A673 (cell line): ENCODE measurements around the gene SPDYC. TPM values are rescaled to one million over a fixed set of nuclear protein-coding genes. Genes with fewer than 3 reads are reported as not detected.

Source experiments
- BruUV-seq: library from RNA; stranded (reverse); fragments of 400-500 nt; replicated peaks from 2 replicates; lab custom pipeline; 2021; lab: Mats Ljungman, UMichigan
- CTCF ChIA-PET: fragments of 300-600 bp; sonication (Branson Sonifier 250); formaldehyde crosslinking; loops from one replicate; lab custom pipeline; 2022; ENCODE audit warnings: antibody characterized with exemption; lab: Charles Lee
- POLR2A ChIA-PET: fragments of 300-600 bp; sonication (Branson Sonifier 250); formaldehyde crosslinking; loops from one replicate; lab custom pipeline; 2022; ENCODE audit warnings: antibody characterized with exemption; ENCODE audit not compliant: low non-redundant PET; lab: Charles Lee
- DNase-seq: peaks from one replicate; pipeline ENCODE4 v3.0.0-alpha.2; 2015; ENCODE audit warnings: low spot score
- H3K27ac ChIP-seq: fragments of 200-600 bp; sonication (generic); 2 replicates; pipeline ENCODE4 v1.5.1; 2016; ENCODE audit warnings: mixed run types, low read depth, mild to moderate bottlenecking, mixed read lengths, antibody characterized with exemption, low read length; ENCODE audit not compliant: poor library complexity, severe bottlenecking
- H3K27me3 ChIP-seq: fragments of 200-600 bp; sonication (generic); replicated peaks from 2 replicates; pipeline ENCODE4 v1.6.1; 2017; ENCODE audit warnings: mixed run types, low read depth, mild to moderate bottlenecking, mixed read lengths, antibody characterized with exemption, low read length; ENCODE audit not compliant: insufficient read depth, poor library complexity
- H3K36me3 ChIP-seq: fragments of 200-600 bp; sonication (generic); 2 replicates; pipeline ENCODE4 v1.6.1; 2016; ENCODE audit warnings: mixed run types, mild to moderate bottlenecking, mixed read lengths, antibody characterized with exemption, low read length; ENCODE audit not compliant: insufficient read depth, poor library complexity, severe bottlenecking
- H3K4me1 ChIP-seq: fragments of 200-600 bp; sonication (generic); 2 replicates; pipeline ENCODE4 v1.6.1; 2017; ENCODE audit warnings: mixed run types, mild to moderate bottlenecking, mixed read lengths, antibody characterized with exemption, low read length; ENCODE audit not compliant: insufficient read depth, poor library complexity, severe bottlenecking
- H3K4me3 ChIP-seq: fragments of 200-600 bp; sonication (generic); 2 replicates; pipeline ENCODE4 v1.5.1; 2016; ENCODE audit warnings: low read depth, mixed run types, mild to moderate bottlenecking, mixed read lengths, low read length; ENCODE audit not compliant: poor library complexity, severe bottlenecking
- H3K9me3 ChIP-seq: fragments of 200-600 bp; sonication (generic); 2 replicates; pipeline ENCODE4 v1.6.1; 2016; ENCODE audit warnings: mixed run types, low read depth, mild to moderate bottlenecking, mixed read lengths, antibody characterized with exemption, low read length; ENCODE audit not compliant: poor library complexity, severe bottlenecking
- CTCF ChIP-seq: fragments of 300-800, 200-600 bp; sonication (generic); conservative IDR thresholded peaks from 2 replicates; pipeline ENCODE4 v1.5.1; 2017; ENCODE audit warnings: low read depth, mild to moderate bottlenecking, antibody characterized with exemption, low read length, moderate library complexity, mixed read lengths
- EZH2 ChIP-seq: fragments of 200-600 bp; sonication (generic); IDR thresholded peaks from 2 replicates; pipeline ENCODE4 v1.6.1; 2017; ENCODE audit warnings: borderline replicate concordance, low read depth, mild to moderate bottlenecking, mixed read lengths, antibody characterized with exemption, low read length; ENCODE audit not compliant: poor library complexity, severe bottlenecking
- intact Hi-C: fragments of 100-400 bp; cut with micrococcal nuclease; formaldehyde crosslinking; loops from one replicate; pipeline ENCODE4 v1.10.0; 2022; ENCODE audit not compliant: unreplicated experiment
- total RNA-seq: library from RNA; stranded (reverse); gene quantifications from 2 replicates; pipeline ENCODE4 v1.2.3, GENCODE V29; 2021

Gene SPDYC
- total RNA-seq, 1 experiment from 2014 or later = not detected

GRCh38 chr11:65165410-65166317, 4.4 kb upstream of the SPDYC start:
- Histone ChIP-seq H3K4me1 (no peaks in the 10 kb centered on the region), H3K27me3 (no peaks in the 10 kb centered on the region), H3K36me3 (no peaks in the 10 kb centered on the region), H3K9me3 (no peaks in the 10 kb centered on the region), H3K4me3 (no peak overlapping the region), H3K27ac (no peak overlapping the region)
- ChIA-PET POLR2A (interaction anchor here (0.7 kb wide), 1 partner anchor 329 kb away, joined by 14 read pairs; no protein-coding TSS in a partner anchor), CTCF (no interaction called here)
- DNase-seq = no peak
- no TSS peak for BruUV-seq
- no peak for TF ChIP-seq CTCF
- no peak for TF ChIP-seq EZH2
- intact Hi-C loops = no loop called here

GRCh38 chr11:65166893-65167292, 3.1 kb upstream of the SPDYC start:
- DNase-seq = no peak
- H3K36me3 ChIP-seq = no peaks in the 10 kb centered on the region
- ChIA-PET POLR2A (no interaction called here), CTCF (no interaction called here)
- no peak overlapping the region for H3K27ac ChIP-seq
- no peak for TF ChIP-seq CTCF
- TF ChIP-seq EZH2 = no peak
- no peaks in the 10 kb centered on the region for H3K27me3 ChIP-seq
- H3K4me3 ChIP-seq = no peak overlapping the region
- no peaks in the 10 kb centered on the region for H3K4me1 ChIP-seq
- intact Hi-C loops = no loop called here
- BruUV-seq = no TSS peak
- H3K9me3 ChIP-seq = no peaks in the 10 kb centered on the region

- Histone ChIP-seq H3K27ac (no peak overlapping the region), H3K4me1 (no peaks in the 10 kb centered on the region), H3K4me3 (no peak overlapping the region), H3K27me3 (no peaks in the 10 kb centered on the region), H3K9me3 (no peaks in the 10 kb centered on the region), H3K36me3 (no peaks in the 10 kb centered on the region)
- TF ChIP-seq EZH2 (no peak), CTCF (no peak)
- no TSS peak for BruUV-seq
- intact Hi-C loops = no loop called here
- ChIA-PET POLR2A (no interaction called here), CTCF (no interaction called here)
- no peak for DNase-seq
Measured at GRCh38 chr11:65167656-65168055, 2.4 kb upstream of the SPDYC start.
